Kidney capillary endothelial cell (primary cell): ENCODE data around the gene GALNT4.

Experiments
- DNase-seq: peaks from one replicate; pipeline ENCODE4 v3.0.0-alpha.2; 2018; ENCODE audit warnings: low spot score

The GALNT4 gene

DNA sequence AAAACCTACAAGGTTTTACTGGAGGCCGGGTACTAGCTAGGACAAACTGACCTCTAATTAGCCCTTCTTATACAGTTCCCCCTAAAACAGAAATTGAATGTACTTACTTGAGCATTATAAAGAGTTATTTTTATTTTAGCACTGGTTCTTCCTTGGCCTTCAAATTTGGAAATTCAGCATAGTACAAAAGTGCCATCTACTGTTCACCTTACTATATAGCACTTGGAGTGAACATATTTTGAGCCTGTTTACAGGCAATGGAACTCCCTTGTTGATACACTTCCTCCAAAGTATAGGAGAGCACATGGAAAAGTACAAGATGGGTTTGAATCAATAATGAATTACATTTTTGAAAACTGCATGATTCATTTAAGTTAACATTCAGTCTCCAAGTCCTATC lies 5.1 kb upstream of the GALNT4 start:
- DNase-seq = peak; percentile 72

- no peak for DNase-seq
Measured at GRCh38 chr12:89528434-89528833, 3.8 kb upstream of the GALNT4 start.

DNA sequence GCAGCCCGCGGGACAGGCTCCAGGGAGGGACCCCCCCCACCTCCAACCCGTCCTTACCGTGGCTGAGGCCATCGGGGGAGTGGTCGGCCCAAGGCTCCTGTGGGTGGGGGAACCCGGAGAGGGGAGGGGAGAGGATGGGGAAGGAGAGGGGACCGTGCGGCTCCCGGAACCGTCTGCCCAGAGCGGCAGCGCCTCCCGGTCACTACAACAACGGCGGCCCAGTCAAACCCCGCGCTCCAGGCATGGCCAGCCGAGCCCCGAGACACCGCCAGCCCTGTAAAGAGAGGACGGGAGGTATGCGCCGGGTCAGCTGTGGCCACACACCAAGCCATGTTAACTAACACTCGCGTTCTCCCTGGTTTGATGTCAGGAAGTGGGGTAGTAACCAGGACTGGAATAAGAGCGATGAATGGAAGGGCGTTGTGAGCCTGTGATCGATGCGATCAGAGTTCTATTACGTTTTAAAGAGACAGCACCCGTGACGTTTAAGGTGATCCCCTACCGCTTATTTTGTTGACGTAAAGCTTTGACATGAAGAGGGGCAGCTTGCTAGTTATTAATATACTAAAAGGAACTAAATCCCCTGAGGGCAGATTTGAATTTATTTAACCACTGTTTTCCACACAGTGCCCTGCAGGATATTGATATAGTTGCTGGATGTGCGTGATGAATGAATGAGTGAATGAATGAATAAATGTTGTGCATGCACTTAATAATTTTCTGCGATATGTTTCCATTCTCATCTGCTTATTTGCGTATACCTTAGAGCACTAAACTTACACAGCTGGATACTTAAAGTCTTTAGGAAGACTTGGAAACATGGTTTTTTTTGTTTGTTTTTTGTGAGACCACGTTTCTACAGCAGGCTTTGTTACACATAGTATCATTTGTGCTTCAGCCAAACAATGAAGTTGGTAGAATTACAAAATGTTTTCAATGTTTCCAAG lies 1.5 kb upstream of the GALNT4 start, which contains the start of gene POC1B:
POC1B (minus strand) TSS at position 224 of the 947 bp plus-strand sequence; CDS start at position 72, 152 bp downstream.
- peak; percentile 73 for DNase-seq

GRCh38 chr12:89525305-89525823 lies 768 bp upstream of the GALNT4 start:
- no peak for DNase-seq

- no peak for DNase-seq
Measured at GRCh38 chr12:89523843-89524540, 604 bp downstream of the GALNT4 start.

DNA sequence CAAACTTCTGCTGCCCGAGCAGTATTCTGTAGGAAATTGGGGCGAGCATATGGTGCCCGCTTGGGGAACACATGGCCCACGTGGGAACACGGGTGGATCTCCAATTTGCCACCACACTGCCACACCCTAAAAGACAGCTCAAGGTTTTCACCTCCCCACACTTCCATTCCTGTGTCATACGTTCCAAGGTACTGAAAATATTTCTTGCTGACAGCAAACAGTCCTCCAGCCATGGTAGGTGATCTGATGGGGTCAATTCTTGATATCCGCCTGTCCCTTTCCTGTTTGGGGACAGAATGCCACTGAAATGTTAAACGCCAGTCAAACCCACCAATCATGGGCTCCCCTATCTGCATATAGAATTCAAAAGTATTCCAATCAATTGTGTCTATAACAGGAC lies 1.2 kb downstream of the GALNT4 start:
- no peak for DNase-seq

GRCh38 chr12:89521364-89522223 lies 3.0 kb downstream of the GALNT4 start:
- no peak for DNase-seq

GRCh38 chr12:89517720-89518119 lies 6.9 kb downstream of the GALNT4 start:
- no peak for DNase-seq

DNA sequence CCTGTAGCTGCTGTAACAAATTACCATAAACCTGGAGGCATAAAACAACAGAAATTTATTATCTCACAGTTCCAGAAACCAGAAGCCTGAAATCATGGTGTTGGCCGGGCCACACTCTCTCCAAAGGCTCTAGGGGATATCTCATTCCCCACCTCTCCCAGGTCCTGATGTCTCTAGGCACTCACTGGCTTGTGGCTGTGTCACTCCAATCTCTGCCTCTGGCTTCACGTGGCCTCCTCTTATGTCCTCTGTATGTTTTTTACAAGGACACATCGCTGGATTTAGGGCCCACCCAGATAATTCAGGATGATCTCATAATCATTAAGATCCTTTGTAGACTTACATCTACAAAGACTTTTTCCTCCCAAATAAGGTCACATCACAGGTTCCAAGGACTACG lies 8.0 kb downstream of the GALNT4 start:
- DNase-seq = no peak

DNA sequence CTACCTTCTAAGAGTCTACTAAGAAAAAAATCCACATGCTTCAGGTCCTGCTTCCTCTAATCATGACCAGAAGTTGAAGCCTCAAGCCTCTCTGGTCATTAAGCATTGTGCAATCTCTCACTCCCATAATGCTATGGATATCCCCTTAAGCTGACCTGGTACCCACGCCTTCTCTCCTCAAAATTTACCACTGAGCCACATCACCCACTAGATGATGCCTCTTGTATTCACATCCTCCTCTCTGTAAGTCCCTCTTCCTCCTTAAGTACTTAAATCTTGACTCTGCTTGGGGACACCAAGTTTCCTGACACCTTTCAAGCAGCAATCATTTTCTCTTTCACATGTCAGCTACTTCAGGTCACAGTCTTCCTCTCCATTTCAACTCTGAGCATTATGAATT lies 9.8 kb downstream of the GALNT4 start:
- no peak for DNase-seq

- no peak for DNase-seq
Measured at GRCh38 chr12:89513544-89513943, 11.1 kb downstream of the GALNT4 start.

GRCh38 chr12:89507015-89507824 lies 17.4 kb downstream of the GALNT4 start:
- no peak for DNase-seq

- no peak for DNase-seq
Measured at GRCh38 chr12:89506050-89506449, 18.5 kb downstream of the GALNT4 start.

DNA sequence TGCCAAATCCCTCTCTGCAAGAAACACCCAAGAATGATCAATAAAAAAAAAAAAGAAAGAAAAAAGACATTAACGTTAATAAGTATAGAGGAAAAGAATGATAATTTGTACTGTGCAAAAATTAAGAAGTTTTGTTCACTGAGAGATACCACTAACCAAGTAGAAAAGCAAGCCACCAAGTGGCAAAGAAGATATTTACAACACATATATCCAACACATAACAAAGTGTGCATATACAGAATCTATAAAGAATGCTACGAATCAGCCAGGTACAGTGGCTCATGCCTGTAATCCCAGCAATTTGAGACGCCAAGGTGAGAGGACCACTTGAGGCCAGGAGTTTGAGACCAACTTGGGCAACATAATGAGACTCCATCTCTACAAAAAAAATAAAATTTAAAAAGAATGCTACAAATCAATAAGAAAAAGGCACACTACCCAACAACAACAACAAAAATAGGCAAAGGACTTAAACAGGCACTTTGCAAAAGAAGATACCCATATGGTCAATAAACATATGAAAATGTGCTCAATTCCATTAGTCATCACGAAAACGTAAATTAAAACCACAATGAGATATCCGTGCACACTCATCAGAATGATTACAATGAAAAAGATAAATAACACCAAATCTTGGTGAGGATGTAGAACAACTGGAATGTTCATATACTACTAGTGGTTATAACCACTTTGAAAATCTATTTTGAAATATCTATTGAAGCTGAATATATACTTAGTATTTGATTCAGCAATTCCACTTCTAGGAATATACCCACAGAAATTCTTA lies 19.8 kb downstream of the GALNT4 start:
- DNase-seq = no peak

GRCh38 chr12:89501793-89502192 lies 22.8 kb downstream of the GALNT4 start:
- DNase-seq = no peak

DNA sequence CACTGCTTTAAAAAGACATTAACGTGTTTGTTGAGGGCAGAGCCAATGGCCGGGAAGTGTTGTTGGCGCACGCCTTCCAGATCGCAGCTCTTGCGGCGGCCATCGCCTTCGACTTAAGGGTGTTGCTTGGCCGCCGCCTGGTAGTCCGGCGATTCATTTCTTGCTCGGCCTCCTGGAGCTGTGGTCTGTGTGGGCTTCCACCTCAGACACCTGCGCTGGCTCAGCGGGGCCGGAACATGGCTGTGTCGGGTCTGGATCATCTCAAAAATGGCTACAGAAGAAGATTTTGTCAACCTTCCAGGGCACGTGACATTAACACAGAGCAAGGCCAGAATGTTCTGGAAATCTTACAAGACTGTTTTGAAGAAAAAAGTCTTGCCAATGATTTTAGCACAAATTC lies 24.7 kb downstream of the GALNT4 start:
- DNase-seq = no peak

DNA sequence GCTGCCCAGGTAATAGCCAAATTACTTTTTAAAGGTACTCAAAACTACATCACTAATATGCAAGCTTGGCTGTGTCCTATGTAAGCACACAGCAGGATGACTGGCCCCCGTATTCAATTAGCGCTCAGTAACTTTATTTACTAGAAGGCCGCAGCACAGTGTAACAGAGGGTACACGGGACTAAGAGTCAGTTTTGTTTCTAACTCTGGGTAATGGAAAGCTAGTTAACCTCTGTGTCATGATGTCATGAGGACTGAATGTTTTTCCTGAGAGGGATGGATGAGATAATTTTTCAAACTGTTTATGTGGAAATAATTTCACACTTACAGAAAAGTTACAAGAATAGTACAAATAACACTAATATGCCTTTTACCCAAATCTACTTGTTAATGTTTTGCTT lies 27.1 kb downstream of the GALNT4 start:
- DNase-seq = no peak

- DNase-seq = no peak
Measured at GRCh38 chr12:89497005-89497404, 27.6 kb downstream of the GALNT4 start.

- peak; percentile 41 for DNase-seq
Measured at GRCh38 chr12:89494411-89495231, 30.0 kb downstream of the GALNT4 start.
